GM18861 (cell line): ENCODE results near the gene PLXNA4.

ENCODE experiments used
- ATAC-seq: cut with Tn5 transposase; IDR thresholded peaks from one replicate; pipeline ENCODE4 v1.9.1; 2021; ENCODE audit not compliant: unreplicated experiment

PLXNA4 gene

GRCh38 chr7:132565885-132566284 lies 10.4 kb downstream of the PLXNA4 start:
- no peak for ATAC-seq

GRCh38 chr7:132565441-132565840 lies 10.8 kb downstream of the PLXNA4 start:
- ATAC-seq: no peak

GRCh38 chr7:132564849-132565248 lies 11.4 kb downstream of the PLXNA4 start:
- ATAC-seq: no peak

GRCh38 chr7:132564090-132564489 lies 12.2 kb downstream of the PLXNA4 start:
- ATAC-seq: no peak

GRCh38 chr7:132562690-132563089 lies 13.6 kb downstream of the PLXNA4 start:
- no peak for ATAC-seq

GRCh38 chr7:132561763-132562162 lies 14.5 kb downstream of the PLXNA4 start:
- ATAC-seq: no peak

GRCh38 chr7:132560825-132561529 lies 15.3 kb downstream of the PLXNA4 start:
- no peak for ATAC-seq

- no peak for ATAC-seq
These were observed 16.2 kb downstream of the PLXNA4 start for GRCh38 chr7:132560105-132560504.

GRCh38 chr7:132558815-132559214 lies 17.5 kb downstream of the PLXNA4 start:
- ATAC-seq: no peak

- ATAC-seq: no peak
These were observed 18.7 kb downstream of the PLXNA4 start for GRCh38 chr7:132557489-132558044.

GRCh38 chr7:132554446-132554845 lies 21.8 kb downstream of the PLXNA4 start:
- no peak for ATAC-seq

- no peak for ATAC-seq
These were observed 23.2 kb downstream of the PLXNA4 start for GRCh38 chr7:132553031-132553430.

- no peak for ATAC-seq
These were observed 24.4 kb downstream of the PLXNA4 start for GRCh38 chr7:132551886-132552285.

GRCh38 chr7:132551439-132551838 lies 24.8 kb downstream of the PLXNA4 start:
- no peak for ATAC-seq

GRCh38 chr7:132548489-132549078 lies 27.7 kb downstream of the PLXNA4 start:
- no peak for ATAC-seq

GRCh38 chr7:132547821-132548220 lies 28.4 kb downstream of the PLXNA4 start:
- no peak for ATAC-seq

GRCh38 chr7:132546366-132547127 lies 29.7 kb downstream of the PLXNA4 start:
- ATAC-seq: no peak

GRCh38 chr7:132545756-132546155 lies 30.5 kb downstream of the PLXNA4 start:
- no peak for ATAC-seq

- no peak for ATAC-seq
These were observed 31.3 kb downstream of the PLXNA4 start for GRCh38 chr7:132544999-132545398.

GRCh38 chr7:132544025-132544424 lies 32.2 kb downstream of the PLXNA4 start:
- no peak for ATAC-seq

GRCh38 chr7:132542895-132543294 lies 33.4 kb downstream of the PLXNA4 start:
- ATAC-seq: no peak

- ATAC-seq: no peak
These were observed 34.6 kb downstream of the PLXNA4 start for GRCh38 chr7:132541656-132542055.
